ENCODE measurements around the gene NCAM1. TPM values are rescaled to one million over a fixed set of nuclear protein-coding genes. Genes with fewer than 3 reads are reported as not detected.

The NCAM1 gene
- polyA plus RNA-seq, 1 donor (not counting 4 experiments of a cell fraction or from before 2014, with no cell fraction given) = 0.04 TPM

DNA sequence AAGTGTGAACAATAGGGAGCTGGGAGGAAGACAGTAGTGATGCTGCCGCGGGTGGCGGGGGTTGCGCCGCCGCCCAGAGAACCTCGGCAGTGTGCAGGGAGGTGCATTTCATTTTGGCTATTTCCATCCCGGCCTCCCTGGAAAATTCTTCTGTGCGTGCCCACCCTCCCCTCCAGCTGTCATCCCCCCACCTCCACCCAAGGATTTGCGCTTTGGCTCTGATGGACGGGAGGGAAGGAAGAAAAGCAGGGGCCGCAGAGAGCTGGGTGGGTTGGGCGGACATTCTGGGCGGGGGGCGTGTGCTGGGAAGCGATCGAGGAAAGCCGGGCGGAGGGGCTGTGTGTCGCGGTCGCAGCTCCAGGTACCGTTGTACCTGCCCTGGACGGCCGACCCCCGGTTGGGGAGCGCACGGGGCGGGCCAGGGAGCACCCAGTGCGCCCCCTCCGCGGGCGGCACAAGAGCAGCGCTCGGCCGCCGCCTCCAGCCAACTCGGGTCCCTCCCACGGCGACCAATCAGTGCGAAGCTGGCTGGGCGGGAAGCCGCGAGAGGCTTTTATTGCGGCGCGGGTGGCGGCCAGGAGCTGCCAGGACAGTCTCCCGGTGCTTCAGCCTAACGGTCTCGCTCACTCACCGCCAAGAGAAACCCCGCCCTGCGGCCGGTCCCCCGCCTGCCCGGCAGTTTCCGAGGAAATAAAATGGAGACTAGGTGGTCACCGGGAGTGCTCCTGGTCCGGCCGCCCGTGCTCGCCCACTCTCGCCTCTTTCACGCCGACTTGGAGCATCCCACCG is 1.6 kb downstream of the NCAM1 start:
- H3K4me3 ChIP-seq (ENCODE audit: control insufficient read depth in 2 of 3, extremely low read depth in 1 of 3, insufficient read depth in 2 of 3, low read depth in 1 of 3, low read length in 3 of 3) = no peak overlapping the region
- H3K9me1 ChIP-seq (ENCODE audit: control insufficient read depth, extremely low read depth, insufficient read depth, low read length) = no peaks in the 10 kb centered on the region
- FAIRE-seq = no peak
- H3K4me2 ChIP-seq (ENCODE audit: control insufficient read depth, extremely low read depth, insufficient read depth, low read depth, low read length) = peak overlapping the region; percentile 83
- H2AFZ ChIP-seq (ENCODE audit: control insufficient read depth, low read length) = no peak overlapping the region
- H3K9ac ChIP-seq (ENCODE audit: control insufficient read depth, extremely low read depth, insufficient read depth, low read length) = no peak overlapping the region
- TF ChIP-seq, protein P1, sequence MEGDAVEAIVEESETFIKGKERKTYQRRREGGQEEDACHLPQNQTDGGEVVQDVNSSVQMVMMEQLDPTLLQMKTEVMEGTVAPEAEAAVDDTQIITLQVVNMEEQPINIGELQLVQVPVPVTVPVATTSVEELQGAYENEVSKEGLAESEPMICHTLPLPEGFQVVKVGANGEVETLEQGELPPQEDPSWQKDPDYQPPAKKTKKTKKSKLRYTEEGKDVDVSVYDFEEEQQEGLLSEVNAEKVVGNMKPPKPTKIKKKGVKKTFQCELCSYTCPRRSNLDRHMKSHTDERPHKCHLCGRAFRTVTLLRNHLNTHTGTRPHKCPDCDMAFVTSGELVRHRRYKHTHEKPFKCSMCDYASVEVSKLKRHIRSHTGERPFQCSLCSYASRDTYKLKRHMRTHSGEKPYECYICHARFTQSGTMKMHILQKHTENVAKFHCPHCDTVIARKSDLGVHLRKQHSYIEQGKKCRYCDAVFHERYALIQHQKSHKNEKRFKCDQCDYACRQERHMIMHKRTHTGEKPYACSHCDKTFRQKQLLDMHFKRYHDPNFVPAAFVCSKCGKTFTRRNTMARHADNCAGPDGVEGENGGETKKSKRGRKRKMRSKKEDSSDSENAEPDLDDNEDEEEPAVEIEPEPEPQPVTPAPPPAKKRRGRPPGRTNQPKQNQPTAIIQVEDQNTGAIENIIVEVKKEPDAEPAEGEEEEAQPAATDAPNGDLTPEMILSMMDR (optimal IDR thresholded peaks at IDR 0.05 in 1 of 3, IDR thresholded peaks at IDR 0.05 in 1 of 3, conservative IDR thresholded peaks at IDR 0.05 in 1 of 3; ENCODE audit: extremely low read depth in 1 of 3, insufficient read depth in 2 of 3, low read length in 3 of 3) = no peak
- TF ChIP-seq EZH2 (IDR thresholded peaks at IDR 0.05; ENCODE audit: low read length) = no peak
- H4K20me1 ChIP-seq (ENCODE audit: control insufficient read depth, extremely low read depth, insufficient read depth, low read length) = no peaks in the 10 kb centered on the region
- no peaks in the 10 kb centered on the region for H3K36me3 ChIP-seq (ENCODE audit: control insufficient read depth in 2 of 2, extremely low read depth in 1 of 2, insufficient read depth in 2 of 2, low read length in 2 of 2)
- no peaks in the 10 kb centered on the region for H3K79me2 ChIP-seq (ENCODE audit: control insufficient read depth, insufficient read depth, low read length)
- dilution Hi-C loops (cut with MboI; ENCODE audit: extremely low pct_ligation_motif_present, low sequenced_read_pairs) = no loop called here
- peaks cover 4% of the 10 kb centered on the region for H3K4me1 ChIP-seq (ENCODE audit: control insufficient read depth, extremely low read depth, insufficient read depth, low read length)
- peaks cover 54% of the 10 kb centered on the region for H3K27me3 ChIP-seq (ENCODE audit: control insufficient read depth, extremely low read depth, insufficient read depth, low read length)
- no peak for DNase-seq (ENCODE audit: low read depth, low spot score)
- no peaks in the 10 kb centered on the region for H3K9me3 ChIP-seq (ENCODE audit: control insufficient read depth, low read depth, low read length)
- no peak overlapping the region for H3K27ac ChIP-seq (ENCODE audit: control insufficient read depth, insufficient read depth, low read length)

DNA sequence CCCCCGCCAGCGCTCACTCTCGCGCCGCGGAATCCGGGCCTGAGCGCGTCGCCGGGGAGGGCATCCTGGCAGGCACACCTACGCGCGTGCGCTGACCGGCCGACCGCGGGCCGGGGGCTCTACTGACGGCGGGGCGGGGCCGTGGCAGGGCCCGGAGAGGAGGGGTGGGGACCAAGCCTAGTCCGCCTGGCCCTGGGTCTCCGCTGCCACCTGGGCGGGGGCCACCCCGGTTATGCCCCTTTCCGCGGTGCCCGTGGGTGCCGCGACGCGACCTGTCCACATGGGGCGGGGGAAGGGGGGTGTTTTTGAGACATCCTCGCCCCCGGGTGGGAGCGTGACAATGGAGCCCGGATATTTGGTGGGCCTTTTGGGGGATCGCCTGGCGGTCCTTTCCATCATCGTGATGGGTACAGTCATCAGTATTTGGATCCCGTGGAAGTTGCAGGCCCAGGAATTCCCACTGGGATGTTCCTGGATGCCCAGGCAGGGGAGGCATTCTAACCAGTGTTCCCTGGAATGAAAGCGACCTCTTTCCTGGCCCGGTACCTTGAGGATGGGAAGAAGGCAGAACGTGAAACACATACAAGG is 2.2 kb downstream of the NCAM1 start:
- no peak overlapping the region for H3K9ac ChIP-seq (ENCODE audit: control insufficient read depth, extremely low read depth, insufficient read depth, low read length)
- no peak overlapping the region for H2AFZ ChIP-seq (ENCODE audit: control insufficient read depth, low read length)
- TF ChIP-seq, protein P1 (optimal IDR thresholded peaks at IDR 0.05 in 1 of 3, IDR thresholded peaks at IDR 0.05 in 1 of 3, conservative IDR thresholded peaks at IDR 0.05 in 1 of 3; ENCODE audit: extremely low read depth in 1 of 3, insufficient read depth in 2 of 3, low read length in 3 of 3) = no peak
- peak; percentile 54 for TF ChIP-seq EZH2 (IDR thresholded peaks at IDR 0.05; ENCODE audit: low read length)
- DNase-seq (ENCODE audit: low read depth, low spot score) (no peak), FAIRE-seq (no peak)
- peak overlapping the region; percentile 16 for H3K4me2 ChIP-seq (ENCODE audit: control insufficient read depth, extremely low read depth, insufficient read depth, low read depth, low read length)
- dilution Hi-C loops (cut with MboI; ENCODE audit: extremely low pct_ligation_motif_present, low sequenced_read_pairs) = no loop called here
- H3K27me3 ChIP-seq (ENCODE audit: control insufficient read depth, extremely low read depth, insufficient read depth, low read length) = peaks cover 54% of the 10 kb centered on the region
- H3K36me3 ChIP-seq (ENCODE audit: control insufficient read depth in 2 of 2, extremely low read depth in 1 of 2, insufficient read depth in 2 of 2, low read length in 2 of 2) = no peaks in the 10 kb centered on the region
- H3K9me1 ChIP-seq (ENCODE audit: control insufficient read depth, extremely low read depth, insufficient read depth, low read length) = no peaks in the 10 kb centered on the region
- no peaks in the 10 kb centered on the region for H3K79me2 ChIP-seq (ENCODE audit: control insufficient read depth, insufficient read depth, low read length)
- H3K9me3 ChIP-seq (ENCODE audit: control insufficient read depth, low read depth, low read length) = no peaks in the 10 kb centered on the region
- no peaks in the 10 kb centered on the region for H4K20me1 ChIP-seq (ENCODE audit: control insufficient read depth, extremely low read depth, insufficient read depth, low read length)
- no peak overlapping the region for H3K27ac ChIP-seq (ENCODE audit: control insufficient read depth, insufficient read depth, low read length)
- no peak overlapping the region for H3K4me3 ChIP-seq (ENCODE audit: control insufficient read depth in 2 of 3, extremely low read depth in 1 of 3, insufficient read depth in 2 of 3, low read depth in 1 of 3, low read length in 3 of 3)
- peaks cover 4% of the 10 kb centered on the region for H3K4me1 ChIP-seq (ENCODE audit: control insufficient read depth, extremely low read depth, insufficient read depth, low read length)
